ENCODE measurements around the gene ZC3H12C.

ZC3H12C gene

DNA sequence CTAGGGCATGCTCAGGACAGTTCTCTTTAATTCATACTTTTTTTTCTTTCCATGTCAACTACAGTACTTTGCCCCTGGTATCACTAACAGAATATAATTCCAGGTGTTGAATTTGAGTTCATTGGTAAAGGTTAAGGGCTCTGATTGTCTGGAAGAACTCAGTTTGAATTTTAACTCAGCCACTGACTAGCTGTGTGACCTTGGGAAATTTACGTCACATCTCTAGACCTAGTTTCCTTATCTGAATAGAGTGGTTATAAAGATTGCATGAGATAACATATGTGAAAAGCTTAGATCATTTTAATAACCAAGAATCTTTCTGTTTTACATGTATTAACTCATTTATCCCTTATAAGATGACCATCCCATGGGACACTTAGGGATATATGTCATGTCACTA is 15.8 kb upstream of the ZC3H12C start:
- no peak for DNase-seq

GRCh38 chr11:110077831-110078325 is 15.3 kb upstream of the ZC3H12C start:
- peak; percentile 62 for DNase-seq

DNA sequence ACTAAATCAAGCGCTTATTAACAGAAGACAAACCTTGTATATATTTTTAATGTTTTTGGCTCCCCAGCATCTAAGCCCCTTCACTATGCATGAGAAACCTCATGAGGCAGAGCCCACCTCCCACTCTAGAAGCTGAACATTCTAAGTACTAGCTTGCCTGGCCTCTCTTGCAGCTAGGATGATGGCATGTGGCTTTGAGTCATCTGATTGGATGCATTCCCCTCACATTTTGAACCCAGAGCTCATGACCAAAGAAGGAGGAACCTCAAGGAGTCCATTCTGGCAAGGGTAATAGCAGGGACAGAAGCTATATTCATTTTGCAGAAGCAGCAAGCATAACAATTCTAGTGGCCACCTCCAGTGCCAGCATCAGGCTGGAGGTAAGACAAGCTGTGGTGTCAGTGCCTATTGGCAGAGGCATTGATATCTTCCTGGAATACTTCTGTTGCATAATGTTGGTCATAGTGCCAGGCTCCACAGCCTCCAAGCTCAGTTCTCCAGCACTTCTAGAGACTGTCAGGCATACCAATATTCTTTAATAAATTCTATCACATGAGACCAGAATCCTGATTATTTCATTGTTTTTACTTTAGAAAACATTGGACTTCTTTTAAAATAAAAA is 14.2 kb upstream of the ZC3H12C start:
- DNase-seq: no peak

DNA sequence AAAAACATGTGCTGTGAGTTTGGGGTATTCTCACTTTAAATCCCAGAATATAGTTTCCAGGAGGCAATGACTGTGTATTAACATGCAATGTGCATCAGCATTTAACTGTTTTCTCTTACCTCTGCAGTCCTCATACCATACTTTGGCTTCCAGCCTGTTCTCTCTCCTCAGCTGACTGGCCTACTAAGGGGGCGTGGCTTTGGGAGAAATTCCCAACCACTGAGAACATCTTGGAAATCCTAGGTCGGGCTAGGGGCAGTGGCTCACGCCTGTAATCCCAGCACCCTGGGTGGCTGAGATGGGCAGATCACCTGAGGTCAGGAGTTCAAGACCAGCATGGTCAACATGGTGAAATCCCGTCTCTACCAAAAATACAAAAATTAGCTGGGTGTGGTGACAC is 13.5 kb upstream of the ZC3H12C start:
- DNase-seq: no peak

DNA sequence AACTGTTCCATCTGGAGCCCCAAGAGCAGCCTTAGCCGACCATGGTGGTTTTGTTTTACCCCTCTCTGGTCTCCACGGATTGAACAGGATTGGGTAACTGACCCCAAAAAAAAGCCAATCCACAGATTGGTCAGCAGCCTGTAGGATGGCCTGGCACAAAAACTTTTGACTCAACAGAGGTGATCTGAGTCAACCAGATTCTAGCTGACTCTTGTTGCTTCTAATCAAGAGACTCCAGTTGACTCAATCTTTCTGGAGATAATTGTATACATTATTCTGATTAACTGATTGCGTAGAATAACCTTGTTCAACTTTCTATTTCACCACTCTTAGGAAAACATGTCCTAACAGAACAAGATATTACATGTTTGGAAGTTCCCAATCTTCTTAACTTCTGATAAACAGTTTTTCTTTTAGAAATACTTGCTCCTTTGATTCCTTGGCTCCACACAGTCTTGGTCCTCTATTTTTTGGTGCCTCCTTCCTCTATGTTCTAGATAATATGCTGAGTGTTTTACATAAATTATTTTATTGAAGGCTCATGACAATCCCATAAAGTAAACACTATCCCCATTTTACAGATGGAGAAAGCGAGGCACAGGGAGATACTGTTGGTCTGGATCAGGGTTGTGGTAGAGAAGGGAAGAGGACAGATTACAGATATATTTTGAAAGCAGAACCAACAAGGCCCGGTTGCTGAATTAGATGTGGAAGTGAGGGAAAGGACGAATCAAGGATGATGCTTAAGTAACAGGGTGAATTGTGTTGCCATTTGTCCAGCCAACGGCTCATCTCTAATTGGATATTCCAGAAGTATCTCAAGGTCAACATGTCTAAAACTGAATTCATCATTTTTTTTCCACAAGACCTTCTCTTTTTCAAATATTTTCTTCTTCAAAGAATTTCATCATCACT is 11.5 kb upstream of the ZC3H12C start:
- no peak for DNase-seq

- DNase-seq: no peak
Measured at GRCh38 chr11:110082899-110083298, 10.3 kb upstream of the ZC3H12C start.

- DNase-seq: no peak
Measured at GRCh38 chr11:110085255-110085838, 7.8 kb upstream of the ZC3H12C start.

DNA sequence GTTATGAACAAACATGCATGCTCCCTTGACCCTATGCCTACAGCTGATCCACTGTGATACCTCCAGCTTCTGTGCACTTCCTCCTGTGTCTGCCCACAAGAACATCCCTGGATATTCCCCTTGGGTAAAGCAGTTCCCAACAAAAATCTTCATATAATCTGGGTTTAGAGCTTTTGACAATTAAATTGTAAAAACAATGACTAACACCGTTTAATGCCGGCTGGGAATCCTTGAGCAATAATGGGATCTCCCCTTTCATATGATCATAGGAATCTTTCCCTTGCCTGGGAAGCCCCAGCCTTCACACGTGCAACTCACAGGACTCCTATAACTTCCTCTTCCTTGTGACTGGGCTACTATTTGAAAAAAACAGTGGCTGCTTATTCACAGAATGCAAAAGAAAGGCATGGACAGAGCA is 6.3 kb upstream of the ZC3H12C start:
- DNase-seq: no peak

DNA sequence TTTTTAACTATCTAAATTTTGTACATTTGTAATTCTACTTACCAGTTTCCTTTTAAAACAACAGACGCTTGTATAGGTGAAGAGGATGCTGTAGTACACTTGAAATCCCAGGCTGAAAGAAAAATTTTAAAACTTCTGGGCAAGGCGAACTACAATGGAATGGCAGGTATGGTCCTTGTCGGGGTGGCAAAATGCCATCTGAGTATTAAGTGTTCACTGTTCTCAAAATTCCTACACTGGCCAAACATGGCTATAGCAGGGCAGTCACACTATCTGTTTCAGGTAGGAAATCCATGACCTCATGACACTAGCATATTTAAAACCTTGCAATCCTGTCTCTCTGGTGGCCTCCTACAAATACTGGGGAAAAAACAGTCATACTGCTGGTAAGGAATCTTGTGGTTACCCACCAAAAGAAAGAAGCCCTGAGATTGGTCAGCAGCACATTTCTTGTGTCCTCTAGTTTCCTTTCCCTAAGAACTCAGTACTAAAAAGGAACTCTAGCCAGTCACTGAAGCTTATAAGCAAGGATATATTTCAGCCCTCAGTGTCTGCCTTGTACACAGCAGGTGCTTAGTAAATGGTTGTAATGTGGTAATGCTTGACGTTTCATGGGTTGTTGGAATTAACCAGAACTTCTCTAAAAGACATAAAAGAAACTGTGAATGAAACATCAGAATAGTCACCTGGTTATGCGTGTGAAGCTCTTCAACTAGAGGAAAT is 5.2 kb upstream of the ZC3H12C start:
- no peak for DNase-seq

DNA sequence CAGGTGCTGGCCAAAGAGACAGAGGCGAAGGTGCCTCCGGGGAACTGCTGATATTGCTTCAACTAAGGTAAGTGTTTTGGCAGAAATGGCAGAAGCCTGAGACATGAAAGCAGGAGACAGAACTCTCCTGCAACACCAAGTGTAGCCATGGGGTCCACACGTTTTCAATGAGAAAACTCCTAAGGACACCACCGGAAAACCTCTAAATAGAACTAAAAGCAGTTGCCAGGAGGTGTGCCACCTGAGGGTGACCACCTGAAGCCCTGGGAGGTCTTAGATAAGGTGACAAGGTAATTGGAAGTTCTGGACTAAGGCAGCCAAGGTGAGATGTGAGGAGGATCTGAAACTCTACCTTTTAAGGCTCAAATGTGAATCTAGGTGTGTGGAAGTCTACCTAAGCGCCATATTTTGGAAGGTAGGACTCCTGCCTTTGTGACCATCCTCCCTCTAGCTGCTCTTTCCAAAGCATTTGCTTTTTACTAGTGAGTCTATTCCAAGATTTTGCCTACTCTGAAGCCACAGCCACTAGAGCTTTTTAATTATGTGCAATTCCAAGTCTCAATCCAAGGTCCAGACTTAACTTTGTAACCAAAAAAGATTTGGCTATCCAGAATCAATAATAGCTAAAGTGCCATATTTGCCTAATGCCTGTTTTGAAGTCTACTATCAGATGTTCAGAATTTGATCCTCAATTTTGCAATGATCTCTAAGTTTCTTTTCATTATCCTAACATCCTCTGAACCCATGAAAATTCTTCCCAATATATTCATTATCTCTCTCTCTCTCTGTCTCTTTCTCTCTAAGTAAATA is 4.5 kb upstream of the ZC3H12C start:
- DNase-seq: no peak

DNA sequence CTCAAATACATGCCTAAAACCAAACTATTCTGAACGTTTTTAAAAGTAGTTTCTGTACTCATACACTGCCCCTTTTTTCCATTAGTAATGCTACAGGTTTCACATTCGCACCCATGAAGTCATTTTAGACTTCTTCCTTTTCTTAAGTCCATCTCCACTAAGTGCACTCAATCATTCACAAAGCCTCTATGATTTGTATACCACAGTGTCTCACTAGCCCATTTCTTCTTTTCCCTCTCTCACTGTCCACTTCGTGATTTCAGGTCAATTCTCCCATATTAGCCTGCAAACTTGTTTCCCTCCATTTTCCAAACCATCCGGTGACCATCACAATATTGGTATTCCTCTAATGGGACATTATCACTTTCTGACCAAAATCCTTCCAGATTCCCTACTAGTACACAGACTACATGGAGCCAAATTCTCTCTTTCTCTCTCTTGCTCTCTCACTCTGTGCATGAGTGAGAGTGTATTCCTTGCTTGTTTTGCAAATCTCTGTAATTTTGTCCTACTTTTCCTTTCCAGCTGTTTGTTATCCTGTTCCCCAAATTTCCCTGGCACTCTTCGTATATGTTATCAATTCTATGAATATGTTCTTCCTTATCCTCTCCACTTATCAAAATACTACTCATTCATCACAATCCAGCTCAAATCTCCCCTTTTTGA is 3.4 kb upstream of the ZC3H12C start:
- no peak for DNase-seq

GRCh38 chr11:110090466-110091026 is 2.6 kb upstream of the ZC3H12C start:
- no peak for DNase-seq

- peak; percentile 82 for DNase-seq
Measured at GRCh38 chr11:110092111-110092514, 1.1 kb upstream of the ZC3H12C start.

DNA sequence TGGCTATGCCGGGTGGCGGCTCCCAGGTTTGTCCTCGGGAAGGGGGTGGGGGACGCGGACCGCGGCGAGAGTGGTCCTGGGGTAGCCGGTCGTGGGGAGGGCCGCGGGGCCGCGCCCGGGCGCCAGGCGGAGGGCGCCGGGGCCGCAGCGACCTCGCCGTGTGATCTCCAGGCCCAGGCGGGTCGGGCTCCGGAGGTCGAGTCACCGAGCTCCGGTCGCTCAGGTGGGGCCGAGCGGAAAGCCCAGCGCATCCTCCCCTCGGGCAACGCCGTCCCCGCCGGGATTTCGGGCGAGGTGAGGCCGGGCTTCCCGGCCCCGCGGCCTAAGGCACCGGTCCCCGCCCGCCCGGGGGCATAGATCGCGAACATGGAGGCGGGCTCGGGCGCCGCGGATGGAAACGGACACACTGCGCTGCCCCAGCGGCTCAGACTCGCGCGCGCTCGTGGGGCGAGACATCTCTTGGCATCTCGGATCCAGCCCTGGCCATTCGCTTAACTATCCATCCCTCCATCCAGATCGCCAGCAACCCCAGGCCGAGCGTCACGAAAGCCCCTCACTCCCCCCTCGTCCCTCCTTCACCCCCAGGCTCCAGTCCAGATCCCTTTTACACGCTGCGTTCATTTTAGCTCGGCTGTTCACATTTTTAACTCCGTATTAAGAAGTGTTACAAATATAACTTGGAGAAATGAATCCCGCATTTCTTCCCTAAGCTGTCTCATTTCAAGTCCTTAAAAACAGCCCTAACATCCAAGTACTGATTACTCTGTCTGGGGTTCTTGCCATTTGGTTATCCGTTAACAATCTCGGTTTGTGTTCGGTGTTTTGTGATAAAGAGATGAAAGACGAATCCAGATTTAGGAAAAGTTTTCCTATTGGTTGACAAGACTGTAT is 460 bp downstream of the ZC3H12C start:
- peak; percentile 91 for DNase-seq

- no peak for DNase-seq
Measured at GRCh38 chr11:110094298-110095285, 1.4 kb downstream of the ZC3H12C start.

DNA sequence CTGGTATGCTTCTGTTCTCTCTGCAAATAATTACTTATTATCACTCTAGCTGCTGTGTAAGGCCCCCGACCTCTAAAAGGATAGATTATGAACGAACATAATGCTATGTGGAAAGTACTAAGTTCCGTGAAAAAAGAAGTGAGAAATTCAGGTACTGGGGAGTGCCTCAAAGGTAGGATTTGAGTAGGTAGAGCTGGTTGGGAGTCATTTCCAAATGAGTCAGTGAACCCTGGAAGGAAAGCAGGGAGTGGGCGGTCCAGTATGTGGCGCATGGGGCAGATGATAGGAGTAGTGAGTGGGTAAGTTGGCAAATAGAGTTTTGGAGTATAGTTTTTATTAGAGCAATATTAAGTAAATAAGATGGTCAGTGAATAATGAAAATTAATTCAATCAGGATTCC is 2.4 kb downstream of the ZC3H12C start:
- no peak for DNase-seq

GRCh38 chr11:110096496-110096895 is 3.3 kb downstream of the ZC3H12C start:
- no peak for DNase-seq

GRCh38 chr11:110097459-110098012 is 4.3 kb downstream of the ZC3H12C start:
- no peak for DNase-seq

GRCh38 chr11:110098645-110099044 is 5.5 kb downstream of the ZC3H12C start:
- no peak for DNase-seq

All from eye (tissue), 1 donor.